Measurements from ENCODE around the gene SYAP1.
"Not testable (repeated sequence)": the region's sequence is repeated elsewhere in the genome, so short reads cannot be mapped to it uniquely, and the experiment has no call there.

SYAP1 gene

GRCh38 chrX:16743604-16744325 is 24.4 kb downstream of the SYAP1 start:
- TF ChIP-seq SPI1 (IDR thresholded peaks at IDR 0.05; ENCODE audit: low read depth, low read length) (no peak), TAF1 (IDR thresholded peaks at IDR 0.05; ENCODE audit: low read depth, low read length) (no peak)
- DNase-seq (ENCODE audit: insufficient read length, low spot score) (no peak), FAIRE-seq (peak; percentile 9)

GRCh38 chrX:16745102-16745501 is 25.7 kb downstream of the SYAP1 start:
- FAIRE-seq (peak; percentile 9), DNase-seq (ENCODE audit: insufficient read length, low spot score) (no peak)
- TF ChIP-seq TAF1 (IDR thresholded peaks at IDR 0.05; ENCODE audit: low read depth, low read length), result no peak
- no peak for TF ChIP-seq POLR2AphosphoS5 (IDR thresholded peaks at IDR 0.05; ENCODE audit: low read depth, low read length)
- no peak for TF ChIP-seq PAX5 (IDR thresholded peaks at IDR 0.05; ENCODE audit: insufficient read depth, low read length, severe bottlenecking)
- no peak for TF ChIP-seq POLR2A (IDR thresholded peaks at IDR 0.05; ENCODE audit: low read depth, low read length)
- TF ChIP-seq POU2F2 (IDR thresholded peaks at IDR 0.05; ENCODE audit: low read depth, low read length), result no peak
- no peak for TF ChIP-seq SPI1 (IDR thresholded peaks at IDR 0.05; ENCODE audit: low read depth, low read length)

- FAIRE-seq (no peak), DNase-seq (ENCODE audit: insufficient read length, low spot score) (no peak)
- no peak for TF ChIP-seq POU2F2 (IDR thresholded peaks at IDR 0.05; ENCODE audit: low read depth, low read length)
- no peak for TF ChIP-seq POLR2A (IDR thresholded peaks at IDR 0.05; ENCODE audit: low read depth, low read length)
- no peak for TF ChIP-seq TAF1 (IDR thresholded peaks at IDR 0.05; ENCODE audit: low read depth, low read length)
- no peak for TF ChIP-seq POLR2AphosphoS5 (IDR thresholded peaks at IDR 0.05; ENCODE audit: low read depth, low read length)
- TF ChIP-seq PAX5 (IDR thresholded peaks at IDR 0.05; ENCODE audit: insufficient read depth, low read length, severe bottlenecking), result no peak
- TF ChIP-seq SPI1 (IDR thresholded peaks at IDR 0.05; ENCODE audit: low read depth, low read length), result no peak
Measured at GRCh38 chrX:16745659-16746058, 26.2 kb downstream of the SYAP1 start.

- no peak for TF ChIP-seq POLR2AphosphoS5 (IDR thresholded peaks at IDR 0.05; ENCODE audit: low read depth, low read length)
- TF ChIP-seq POU2F2 (IDR thresholded peaks at IDR 0.05; ENCODE audit: low read depth, low read length), result no peak
- no peak for TF ChIP-seq PAX5 (IDR thresholded peaks at IDR 0.05; ENCODE audit: insufficient read depth, low read length, severe bottlenecking)
- no peak for TF ChIP-seq POLR2A (IDR thresholded peaks at IDR 0.05; ENCODE audit: low read depth, low read length)
- no peak for TF ChIP-seq TAF1 (IDR thresholded peaks at IDR 0.05; ENCODE audit: low read depth, low read length)
- no peak for TF ChIP-seq SPI1 (IDR thresholded peaks at IDR 0.05; ENCODE audit: low read depth, low read length)
- no peak for DNase-seq (ENCODE audit: insufficient read length, low spot score)
- FAIRE-seq, result no peak
Measured at GRCh38 chrX:16748425-16748824, 29.0 kb downstream of the SYAP1 start.

GRCh38 chrX:16750136-16750535 is 30.7 kb downstream of the SYAP1 start:
- TF ChIP-seq POLR2A (IDR thresholded peaks at IDR 0.05; ENCODE audit: low read depth, low read length) (no peak), SPI1 (IDR thresholded peaks at IDR 0.05; ENCODE audit: low read depth, low read length) (no peak), TAF1 (IDR thresholded peaks at IDR 0.05; ENCODE audit: low read depth, low read length) (no peak), PAX5 (IDR thresholded peaks at IDR 0.05; ENCODE audit: insufficient read depth, low read length, severe bottlenecking) (no peak), POU2F2 (IDR thresholded peaks at IDR 0.05; ENCODE audit: low read depth, low read length) (no peak), POLR2AphosphoS5 (IDR thresholded peaks at IDR 0.05; ENCODE audit: low read depth, low read length) (no peak)
- DNase-seq (ENCODE audit: insufficient read length, low spot score), result no peak

GRCh38 chrX:16754019-16754418 is 34.6 kb downstream of the SYAP1 start:
- TF ChIP-seq POLR2AphosphoS5 (IDR thresholded peaks at IDR 0.05; ENCODE audit: low read depth, low read length) (no peak), SPI1 (IDR thresholded peaks at IDR 0.05; ENCODE audit: low read depth, low read length) (no peak), PAX5 (IDR thresholded peaks at IDR 0.05; ENCODE audit: insufficient read depth, low read length, severe bottlenecking) (no peak), TAF1 (IDR thresholded peaks at IDR 0.05; ENCODE audit: low read depth, low read length) (no peak), POLR2A (IDR thresholded peaks at IDR 0.05; ENCODE audit: low read depth, low read length) (no peak), POU2F2 (IDR thresholded peaks at IDR 0.05; ENCODE audit: low read depth, low read length) (no peak)
- no peak for DNase-seq (ENCODE audit: insufficient read length, low spot score)
- FAIRE-seq, result no peak

More at GRCh38 chrX:16750136-16750535, 30.7 kb downstream of the SYAP1 start:
- no peak for FAIRE-seq

- FAIRE-seq (no peak), DNase-seq (ENCODE audit: insufficient read length, low spot score) (no peak)
- TF ChIP-seq SPI1 (IDR thresholded peaks at IDR 0.05; ENCODE audit: low read depth, low read length) (no peak), POLR2AphosphoS5 (IDR thresholded peaks at IDR 0.05; ENCODE audit: low read depth, low read length) (no peak)
Measured at GRCh38 chrX:16756724-16757123, 37.3 kb downstream of the SYAP1 start.

- not testable (repeated sequence) for FAIRE-seq; DNase-seq (ENCODE audit: insufficient read length, low spot score)
Measured at GRCh38 chrX:16761500-16761899, 42.1 kb downstream of the SYAP1 start.

GRCh38 chrX:16762579-16762978 is 43.2 kb downstream of the SYAP1 start:
- TF ChIP-seq TAF1 (IDR thresholded peaks at IDR 0.05; ENCODE audit: low read depth, low read length) (no peak), POLR2AphosphoS5 (IDR thresholded peaks at IDR 0.05; ENCODE audit: low read depth, low read length) (no peak), PAX5 (IDR thresholded peaks at IDR 0.05; ENCODE audit: insufficient read depth, low read length, severe bottlenecking) (no peak), SPI1 (IDR thresholded peaks at IDR 0.05; ENCODE audit: low read depth, low read length) (no peak), POLR2A (IDR thresholded peaks at IDR 0.05; ENCODE audit: low read depth, low read length) (no peak), POU2F2 (IDR thresholded peaks at IDR 0.05; ENCODE audit: low read depth, low read length) (no peak)
- DNase-seq (ENCODE audit: insufficient read length, low spot score), result no peak
- no peak for FAIRE-seq

- TF ChIP-seq POLR2AphosphoS5 (IDR thresholded peaks at IDR 0.05; ENCODE audit: low read depth, low read length) (no peak), POU2F2 (IDR thresholded peaks at IDR 0.05; ENCODE audit: low read depth, low read length) (no peak), PAX5 (IDR thresholded peaks at IDR 0.05; ENCODE audit: insufficient read depth, low read length, severe bottlenecking) (no peak), POLR2A (IDR thresholded peaks at IDR 0.05; ENCODE audit: low read depth, low read length) (no peak), SPI1 (IDR thresholded peaks at IDR 0.05; ENCODE audit: low read depth, low read length) (no peak), TAF1 (IDR thresholded peaks at IDR 0.05; ENCODE audit: low read depth, low read length) (no peak)
- FAIRE-seq (no peak), DNase-seq (ENCODE audit: insufficient read length, low spot score) (no peak)
Measured at GRCh38 chrX:16765594-16765993, 46.2 kb downstream of the SYAP1 start.
